ENCODE data around the gene TCP11L1. TPM values are rescaled to one million over a fixed set of nuclear protein-coding genes. Genes with fewer than 3 reads are reported as not detected.
A peak's percentile ranks its signal among the peaks of the same experiment; 100 is the strongest.

Gene TCP11L1, protein sequence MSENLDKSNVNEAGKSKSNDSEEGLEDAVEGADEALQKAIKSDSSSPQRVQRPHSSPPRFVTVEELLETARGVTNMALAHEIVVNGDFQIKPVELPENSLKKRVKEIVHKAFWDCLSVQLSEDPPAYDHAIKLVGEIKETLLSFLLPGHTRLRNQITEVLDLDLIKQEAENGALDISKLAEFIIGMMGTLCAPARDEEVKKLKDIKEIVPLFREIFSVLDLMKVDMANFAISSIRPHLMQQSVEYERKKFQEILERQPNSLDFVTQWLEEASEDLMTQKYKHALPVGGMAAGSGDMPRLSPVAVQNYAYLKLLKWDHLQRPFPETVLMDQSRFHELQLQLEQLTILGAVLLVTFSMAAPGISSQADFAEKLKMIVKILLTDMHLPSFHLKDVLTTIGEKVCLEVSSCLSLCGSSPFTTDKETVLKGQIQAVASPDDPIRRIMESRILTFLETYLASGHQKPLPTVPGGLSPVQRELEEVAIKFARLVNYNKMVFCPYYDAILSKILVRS
- total RNA-seq (2014; rRNA removed; shearing (Covaris generic)), result 22.7 and 24.6 TPM in 2 replicates
- total RNA-seq (2022), result 26.1 and 32.6 TPM in 2 replicates
- percentile 74 among the genes with signal in this experiment for Bru-seq, nascent RNA
- percentile 69 among the genes with signal in this experiment for BruChase-seq, experiment 1, labeled RNA remaining after a 6-hour chase
- BruChase-seq, experiment 2, labeled RNA remaining after a 2-hour chase, result percentile 71 among the genes with signal in this experiment
- long read RNA-seq, transcript TCP11L1-201 (10 exons, 2,817 nt), result major isoform, 7 of 18 reads
- long read RNA-seq, partial matches to known transcripts, result 1 of 18 reads
- long read RNA-seq, other reads (novel, unspliced or antisense), result 8 of 18 reads

DNA sequence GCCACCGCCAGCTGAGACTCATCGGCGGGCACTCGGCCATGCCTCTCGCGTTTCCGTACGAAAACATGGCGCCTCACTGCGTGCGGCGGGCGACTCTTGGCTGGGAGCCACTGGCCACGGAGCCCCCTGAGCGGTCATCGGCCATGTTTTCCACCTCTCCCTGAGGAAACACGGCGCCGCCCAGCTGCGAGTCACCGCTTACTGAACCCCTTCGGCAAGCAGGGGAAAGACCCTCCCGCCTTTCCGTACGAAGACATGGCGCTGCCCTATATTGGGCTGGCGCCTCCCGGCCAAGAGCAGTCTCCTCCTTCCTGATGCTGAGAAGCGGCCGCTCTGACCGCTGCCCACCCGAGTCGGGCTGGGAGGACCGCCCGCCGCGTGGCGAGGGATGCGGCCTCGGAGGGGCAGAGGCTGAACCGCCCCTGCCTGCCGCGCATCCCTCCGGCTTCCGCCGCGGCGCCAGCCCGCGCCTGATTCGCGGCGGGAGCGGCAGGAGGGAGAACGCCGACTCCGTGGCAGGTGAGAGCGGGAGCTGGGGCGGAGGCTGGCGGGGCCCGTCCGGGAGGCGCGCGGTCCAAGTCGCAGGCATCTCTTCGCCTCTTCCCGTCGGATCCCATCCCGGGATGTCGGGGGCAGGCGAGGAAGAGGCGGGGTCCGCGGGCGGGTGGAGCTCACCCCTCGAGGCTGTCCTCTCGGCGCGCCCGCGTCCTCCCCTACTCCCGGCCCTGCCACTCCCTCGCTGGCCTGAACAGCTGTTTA, at the start of gene TCP11L1:
Gene TCP11L1 (plus strand): TSS at position 299 of the 759 bp plus-strand sequence. CDS start 4,202 bp downstream, outside the sequence.
- DNase-seq (ENCODE audit: low spot score), result peak; percentile 89
- BruUV-seq (replicated peaks), result no TSS peak
- TF ChIP-seq, protein P1, sequence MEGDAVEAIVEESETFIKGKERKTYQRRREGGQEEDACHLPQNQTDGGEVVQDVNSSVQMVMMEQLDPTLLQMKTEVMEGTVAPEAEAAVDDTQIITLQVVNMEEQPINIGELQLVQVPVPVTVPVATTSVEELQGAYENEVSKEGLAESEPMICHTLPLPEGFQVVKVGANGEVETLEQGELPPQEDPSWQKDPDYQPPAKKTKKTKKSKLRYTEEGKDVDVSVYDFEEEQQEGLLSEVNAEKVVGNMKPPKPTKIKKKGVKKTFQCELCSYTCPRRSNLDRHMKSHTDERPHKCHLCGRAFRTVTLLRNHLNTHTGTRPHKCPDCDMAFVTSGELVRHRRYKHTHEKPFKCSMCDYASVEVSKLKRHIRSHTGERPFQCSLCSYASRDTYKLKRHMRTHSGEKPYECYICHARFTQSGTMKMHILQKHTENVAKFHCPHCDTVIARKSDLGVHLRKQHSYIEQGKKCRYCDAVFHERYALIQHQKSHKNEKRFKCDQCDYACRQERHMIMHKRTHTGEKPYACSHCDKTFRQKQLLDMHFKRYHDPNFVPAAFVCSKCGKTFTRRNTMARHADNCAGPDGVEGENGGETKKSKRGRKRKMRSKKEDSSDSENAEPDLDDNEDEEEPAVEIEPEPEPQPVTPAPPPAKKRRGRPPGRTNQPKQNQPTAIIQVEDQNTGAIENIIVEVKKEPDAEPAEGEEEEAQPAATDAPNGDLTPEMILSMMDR (conservative IDR thresholded peaks at IDR 0.05; ENCODE audit: low read length), result no peak
- TF ChIP-seq EZH2phosphoT487 (IDR thresholded peaks at IDR 0.05; ENCODE audit: borderline replicate concordance, low read depth, low read length), result no peak
- CTCF ChIA-PET (ENCODE audit: unreplicated experiment), result interaction anchor here (0.6 to 1.2 kb wide), 2 partner anchors 15 to 25 kb away, joined by 3 to 4 read pairs; no protein-coding TSS in a partner anchor
- POLR2A ChIA-PET, result interaction anchor here (0.6 to 3.1 kb wide), 16 partner anchors 11 to 1399 kb away, joined by 3 to 19 read pairs (median 3); partner anchors contain the start of genes CAT and DEPDC7
- Histone ChIP-seq H3K36me3 (ENCODE audit: insufficient read depth, low read length) (peaks cover 12% of the 10 kb centered on the region), H2AFZ (ENCODE audit: low read length) (peak within 1 kb of the TSS; percentile 94), H3K4me2 (ENCODE audit: low read length) (peak within 1 kb of the TSS; percentile 82), H3K27ac (ENCODE audit: low read depth, low read length, poor library complexity, severe bottlenecking) (peak within 1 kb of the TSS; percentile 69), H3K79me2 (ENCODE audit: insufficient read depth, low read depth, low read length) (peaks cover 5% of the 10 kb centered on the region; the same call in 1 of the 2 replicates), H3K9me2 (ENCODE audit: insufficient read depth, low read length) (no peaks in the 10 kb centered on the region), H4K20me1 (ENCODE audit: insufficient read depth, low read length) (no peaks in the 10 kb centered on the region), H3K4me1 (ENCODE audit: insufficient read depth, low read length, poor library complexity, severe bottlenecking) (peaks cover 12% of the 10 kb centered on the region), H3K9me3 (ENCODE audit: low read length) (no peaks in the 10 kb centered on the region), H3K4me3 (ENCODE audit: low read depth, low read length, poor library complexity, severe bottlenecking) (peak within 1 kb of the TSS; percentile 88)
- intact Hi-C loops (cut with micrococcal nuclease; ENCODE audit: unreplicated experiment), result loop anchor here (10.0 kb wide), 1 partner anchor 145 kb away; the partner anchor contains the start of gene QSER1

DNA sequence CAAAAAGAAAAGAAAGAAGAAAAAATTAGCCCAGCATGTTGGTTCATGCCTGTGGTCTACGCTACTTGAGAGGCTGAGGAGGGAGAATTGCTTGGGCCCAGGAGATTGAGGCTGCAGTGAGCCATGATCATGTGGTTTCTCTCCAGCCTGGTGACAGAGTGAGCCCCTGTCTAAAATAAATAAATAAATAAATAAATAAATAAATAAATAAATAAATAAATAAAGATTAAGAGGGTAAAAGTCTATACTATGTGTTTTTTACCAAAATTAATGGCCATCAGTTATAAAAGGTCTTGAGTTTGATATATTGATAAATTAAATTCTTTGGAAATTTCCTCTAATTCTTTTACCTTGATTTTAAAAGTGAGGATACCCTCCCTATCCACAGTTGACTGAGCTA, 48.9 kb upstream of the TCP11L1 start:
- Histone ChIP-seq H2AFZ (ENCODE audit: low read length) (no peak overlapping the region), H3K9me2 (ENCODE audit: insufficient read depth, low read length) (no peaks in the 10 kb centered on the region), H4K20me1 (ENCODE audit: insufficient read depth, low read length) (no peaks in the 10 kb centered on the region), H3K4me1 (ENCODE audit: insufficient read depth, low read length, poor library complexity, severe bottlenecking) (no peaks in the 10 kb centered on the region), H3K4me3 (ENCODE audit: low read depth, low read length, poor library complexity, severe bottlenecking) (no peak overlapping the region), H3K4me2 (ENCODE audit: low read length) (no peak overlapping the region), H3K36me3 (ENCODE audit: insufficient read depth, low read length) (no peaks in the 10 kb centered on the region), H3K9me3 (ENCODE audit: low read length) (peaks cover 8% of the 10 kb centered on the region; the same call in 1 of the 2 replicates), H3K27ac (ENCODE audit: low read depth, low read length, poor library complexity, severe bottlenecking) (no peak overlapping the region), H3K79me2 (ENCODE audit: insufficient read depth, low read depth, low read length) (no peaks in the 10 kb centered on the region)
- POLR2A ChIA-PET, result no interaction called here
- CTCF ChIA-PET (ENCODE audit: unreplicated experiment), result no interaction called here
- intact Hi-C loops (cut with micrococcal nuclease; ENCODE audit: unreplicated experiment), result no loop called here
- BruUV-seq (replicated peaks), result no TSS peak
- DNase-seq (ENCODE audit: low spot score), result no peak
- TF ChIP-seq, protein P1 (conservative IDR thresholded peaks at IDR 0.05; ENCODE audit: low read length), result no peak
- no peak for TF ChIP-seq EZH2phosphoT487 (IDR thresholded peaks at IDR 0.05; ENCODE audit: borderline replicate concordance, low read depth, low read length)
